H1 (cell line): ENCODE measurements around the gene FAM168B. TPM values are rescaled to one million over a fixed set of nuclear protein-coding genes. Genes with fewer than 3 reads are reported as not detected.

Source experiments
- CTCF ChIA-PET: fragments of 300-600 bp; sonication (Branson Sonifier 250); formaldehyde crosslinking; loops from one replicate; lab custom pipeline; 2021; ENCODE audit not compliant: partially characterized antibody; lab: Charles Lee
- POLR2A ChIA-PET: fragments of 300-600 bp; sonication (Branson Sonifier 250); formaldehyde crosslinking; loops from one replicate; lab custom pipeline; 2021; ENCODE audit warnings: inconsistent platforms; ENCODE audit not compliant: partially characterized antibody; lab: Charles Lee
- DNase-seq, 2 experiments: peaks; one replicate each; pipeline versions ENCODE4 v3.0.0 to v3.0.0-alpha.2; 2010 to 2022; ENCODE audit warnings: low spot score in 2 of 2, low read depth in 1 of 2, mixed read lengths in 1 of 2
- FAIRE-seq: peaks from 2 replicates; lab custom pipeline; 2011; peaks lifted over from hg19 to GRCh38; lab: Jason Lieb, UNC
- H2AFZ ChIP-seq: 2 replicates; pipeline ENCODE4 v1.8.1; 2012; ENCODE audit warnings: low read length, inconsistent platforms
- H2AK5ac ChIP-seq: 2 replicates; pipeline ENCODE4 v1.6.1; 2013; ENCODE audit warnings: low read depth, low read length
- H2BK120ac ChIP-seq: replicated peaks from 2 replicates; pipeline ENCODE3; 2013; ENCODE audit warnings: low read depth, low read length, inconsistent platforms
- H2BK12ac ChIP-seq: 2 replicates; pipeline ENCODE4 v1.6.1; 2013; ENCODE audit warnings: low read depth, low read length
- H2BK15ac ChIP-seq: 2 replicates; pipeline ENCODE4 v1.6.1; 2013; ENCODE audit warnings: low read length
- H2BK20ac ChIP-seq: 2 replicates; pipeline ENCODE4 v1.6.1; 2013; ENCODE audit warnings: low read length
- H2BK5ac ChIP-seq: 2 replicates; pipeline ENCODE4 v1.6.1; 2013; ENCODE audit warnings: low read depth, low read length
- H3K14ac ChIP-seq: 2 replicates; pipeline ENCODE4 v1.6.1; 2013; ENCODE audit warnings: inconsistent platforms; ENCODE audit not compliant: insufficient read length
- H3K18ac ChIP-seq: 2 replicates; pipeline ENCODE4 v1.6.1; 2013; ENCODE audit warnings: low read length; ENCODE audit errors: extremely low read depth
- H3K23ac ChIP-seq: 2 replicates; pipeline ENCODE4 v1.6.1; 2013; ENCODE audit warnings: inconsistent platforms; ENCODE audit not compliant: insufficient read length
- H3K23me2 ChIP-seq: 2 replicates; pipeline ENCODE4 v1.6.1; 2013; ENCODE audit warnings: low read depth, low read length
- H3K27ac ChIP-seq: 2 replicates; pipeline ENCODE4 v1.6.1; 2011; ENCODE audit warnings: low read depth, low read length, inconsistent platforms
- H3K27me3 ChIP-seq, 4 experiments: replicated peaks in 1 of 4; 1 replicate in 1 of 4; 2 replicates in 3 of 4; pipeline versions ENCODE4 v1.6.1 to v1.8.1; 2011 to 2013; ENCODE audit warnings: low read length in 3 of 4, mild to moderate bottlenecking in 3 of 4, inconsistent platforms in 2 of 4, mixed read lengths in 2 of 4, moderate library complexity in 1 of 4; ENCODE audit not compliant: control insufficient read depth in 3 of 4, insufficient read depth in 3 of 4; ENCODE audit errors: extremely low read depth in 1 of 4
- H3K36me3 ChIP-seq, 4 experiments: 2 replicates each; pipeline versions ENCODE4 v1.6.1 to v1.8.1; 2011 to 2013; ENCODE audit warnings: mild to moderate bottlenecking in 4 of 4, low read length in 3 of 4, moderate library complexity in 2 of 4, control low read depth in 1 of 4, inconsistent platforms in 1 of 4; ENCODE audit not compliant: insufficient read depth in 4 of 4, control insufficient read depth in 2 of 4
- H3K4ac ChIP-seq: replicated peaks from 2 replicates; pipeline ENCODE3; 2013; ENCODE audit warnings: low read length, low read depth, mixed read lengths, inconsistent platforms; ENCODE audit not compliant: insufficient read length
- H3K4me1 ChIP-seq, 4 experiments: replicated peaks in 1 of 4; 1 replicate in 1 of 4; 2 replicates in 3 of 4; pipeline versions ENCODE4 v1.6.1 to v1.8.1; 2011 to 2013; ENCODE audit warnings: low read length in 3 of 4, inconsistent platforms in 2 of 4, mixed read lengths in 1 of 4; ENCODE audit not compliant: insufficient read depth in 4 of 4, control insufficient read depth in 3 of 4
- H3K4me2 ChIP-seq, 2 experiments: 2 replicates each; pipeline versions ENCODE4 v1.6.1 to v1.8.1; 2011 to 2013; ENCODE audit warnings: low read depth in 2 of 2, low read length in 2 of 2, control low read depth in 1 of 2, inconsistent platforms in 1 of 2, mild to moderate bottlenecking in 1 of 2; ENCODE audit not compliant: insufficient read depth in 1 of 2
- H3K4me3 ChIP-seq, 4 experiments: fragments of 200-600, 300-600 bp in 1 of 4; sonication (generic), shearing (Covaris generic), sonication (Bioruptor Twin) in 1 of 4; 2 replicates each; pipeline versions ENCODE4 v1.5.1 to v1.8.1; 2011 to 2016; ENCODE audit warnings: low read length in 4 of 4, low read depth in 3 of 4, control low read depth in 2 of 4, inconsistent platforms in 2 of 4, mild to moderate bottlenecking in 2 of 4, mixed read lengths in 1 of 4, moderate library complexity in 1 of 4; ENCODE audit not compliant: insufficient read depth in 2 of 4; ENCODE audit errors: extremely low read depth in 1 of 4
- H3K56ac ChIP-seq: replicated peaks from 2 replicates; pipeline ENCODE3; 2013; ENCODE audit warnings: low read depth, mild to moderate bottlenecking, mixed read lengths, low read length, inconsistent platforms; ENCODE audit not compliant: insufficient read length
- H3K79me1 ChIP-seq: 2 replicates; pipeline ENCODE4 v1.6.1; 2013; ENCODE audit warnings: low read depth, low read length, control low read depth
- H3K79me2 ChIP-seq, 2 experiments: 2 replicates each; pipeline versions ENCODE4 v1.6.1 to v1.8.1; 2012 to 2013; ENCODE audit warnings: low read length in 2 of 2, mild to moderate bottlenecking in 2 of 2, inconsistent platforms in 1 of 2; ENCODE audit not compliant: insufficient read depth in 2 of 2, control insufficient read depth in 1 of 2
- H3K9ac ChIP-seq, 4 experiments: replicated peaks in 1 of 4; 1 replicate in 1 of 4; 2 replicates in 3 of 4; pipeline versions ENCODE4 v1.6.1 to v1.8.1; 2011 to 2013; ENCODE audit warnings: low read depth in 3 of 4, low read length in 3 of 4, control low read depth in 2 of 4, mild to moderate bottlenecking in 2 of 4, moderate library complexity in 2 of 4, inconsistent platforms in 1 of 4; ENCODE audit errors: extremely low read depth in 1 of 4
- H3K9me3 ChIP-seq, 2 experiments: 2 replicates each; pipeline versions ENCODE4 v1.6.1 to v1.8.1; 2012 to 2013; ENCODE audit warnings: mild to moderate bottlenecking in 2 of 2, moderate library complexity in 2 of 2, control low read depth in 1 of 2, inconsistent platforms in 1 of 2, low read depth in 1 of 2, low read length in 1 of 2, mixed read lengths in 1 of 2; ENCODE audit not compliant: insufficient read depth in 2 of 2
- H4K20me1 ChIP-seq, 2 experiments: replicated peaks in 1 of 2; 2 replicates each; pipeline versions ENCODE3 to v1.8.1; 2011 to 2013; ENCODE audit warnings: inconsistent platforms in 2 of 2, low read length in 2 of 2, mild to moderate bottlenecking in 1 of 2; ENCODE audit not compliant: insufficient read depth in 2 of 2, control insufficient read depth in 1 of 2
- H4K5ac ChIP-seq: 2 replicates; pipeline ENCODE4 v1.6.1; 2013; ENCODE audit warnings: low read length, low read depth, mixed read lengths, inconsistent platforms; ENCODE audit not compliant: insufficient read length
- H4K8ac ChIP-seq: 2 replicates; pipeline ENCODE4 v1.8.0; 2013; ENCODE audit warnings: mild to moderate bottlenecking, moderate library complexity, low read length, inconsistent platforms; ENCODE audit not compliant: insufficient read depth; ENCODE audit errors: extremely low read depth
- H4K91ac ChIP-seq: replicated peaks from 2 replicates; pipeline ENCODE3; 2013; ENCODE audit warnings: low read length, mixed read lengths, inconsistent platforms; ENCODE audit not compliant: insufficient read length
- CEBPB ChIP-seq: IDR thresholded peaks from 2 replicates; pipeline ENCODE4 v1.6.1; 2012; ENCODE audit warnings: low read depth, low read length
- EZH2 ChIP-seq: fragments of 200-600 bp; sonication (generic); IDR thresholded peaks from 2 replicates; pipeline ENCODE4 v1.7.1; 2012; ENCODE audit warnings: low read depth, mild to moderate bottlenecking, moderate library complexity, low read length, inconsistent platforms; ENCODE audit not compliant: severe bottlenecking
- JUND ChIP-seq: IDR thresholded peaks from 2 replicates; pipeline ENCODE4 v1.6.1; 2011; ENCODE audit warnings: mild to moderate bottlenecking, improper control_type of control experiment, low read length
- PHF8 ChIP-seq: fragments of 200-600 bp; sonication (generic); conservative IDR thresholded peaks from 2 replicates; pipeline ENCODE4 v1.7.1; 2012; ENCODE audit warnings: low read depth, mild to moderate bottlenecking, inconsistent platforms, low read length, moderate library complexity
- SIX5 ChIP-seq: IDR thresholded peaks from 2 replicates; pipeline ENCODE4 v1.6.1; 2011; ENCODE audit warnings: mild to moderate bottlenecking, low read depth, low read length
- SP4 ChIP-seq: IDR thresholded peaks from 2 replicates; pipeline ENCODE4 v1.6.1; 2012; ENCODE audit warnings: low read length, inconsistent platforms
- SUZ12 ChIP-seq: fragments of 200-600 bp; sonication (generic); IDR thresholded peaks from 2 replicates; pipeline ENCODE4 v1.6.1; 2012; ENCODE audit warnings: mild to moderate bottlenecking, inconsistent platforms, low read length, moderate library complexity, mixed read lengths
- TAF1 ChIP-seq: IDR thresholded peaks from 2 replicates; pipeline ENCODE4 v1.6.1; 2011; ENCODE audit warnings: mild to moderate bottlenecking, low read depth, low read length
- TAF7 ChIP-seq: optimal IDR thresholded peaks from 2 replicates; pipeline ENCODE3; 2011; ENCODE audit warnings: low read depth, mild to moderate bottlenecking, inconsistent platforms, low read length, moderate library complexity, borderline replicate concordance
- TBP ChIP-seq: IDR thresholded peaks from 2 replicates; pipeline ENCODE4 v1.6.1; 2011; ENCODE audit warnings: low read depth, low read length, improper control_type of control experiment
- USF2 ChIP-seq: IDR thresholded peaks from 2 replicates; pipeline ENCODE4 v1.6.1; 2011; ENCODE audit warnings: low read length, improper control_type of control experiment
- ZNF274 ChIP-seq: IDR thresholded peaks from 2 replicates; pipeline ENCODE4 v1.7.0; 2012; ENCODE audit warnings: low read length, borderline replicate concordance; ENCODE audit errors: extremely low read depth
- WGBS, 2 experiments: shearing (Covaris generic) in 1 of 2; methylation state at CpG; one replicate each; pipeline versions ENCODE4 v1.1.6 to v1.1.7; 2013 to 2015; ENCODE audit warnings: low lambda C conversion rate in 2 of 2, mixed read lengths in 2 of 2, inconsistent platforms in 1 of 2, low coverage in 1 of 2, missing lambda C conversion rate in 1 of 2; ENCODE audit not compliant: insufficient replicate concordance in 2 of 2, insufficient coverage in 1 of 2, insufficient read length in 1 of 2; ENCODE audit errors: extremely low coverage in 1 of 2, missing lambda C conversion rate in 1 of 2; 5-methylcytosine and 5-hydroxymethylcytosine counted together
- polyA plus RNA-seq, 7 experiments: library from polyadenylated mRNA; depleted of rRNA in 3 of 7; stranded (reverse) in 5 of 7; unstranded in 2 of 7; fragments of >200 nt in 5 of 7; fragments of 200-250 nt in 2 of 7; gene quantifications; 1 replicate in 5 of 7; 2 replicates in 1 of 7; 4 replicates in 1 of 7; pipeline versions ENCODE4 v1.2.1 to v1.2.3, GENCODE V29; 2011 to 2013; ENCODE audit warnings: missing spikeins in 2 of 7, mixed read lengths in 2 of 7
- total RNA-seq: library from RNA; stranded (reverse); fragmentation: NEBNext Ultra II Directional; extraction: Animal tissue kit (Norgen Biotek cat#: 25700); gene quantifications from 2 replicates; pipeline ENCODE4 v1.2.1, GENCODE V29; 2021

Gene FAM168B
- total and polyA plus RNA-seq, 2 of the 8 experiments (the other 6 are each of a cell fraction or from before 2014, with no cell fraction given): 61.9 to 123 TPM

DNA sequence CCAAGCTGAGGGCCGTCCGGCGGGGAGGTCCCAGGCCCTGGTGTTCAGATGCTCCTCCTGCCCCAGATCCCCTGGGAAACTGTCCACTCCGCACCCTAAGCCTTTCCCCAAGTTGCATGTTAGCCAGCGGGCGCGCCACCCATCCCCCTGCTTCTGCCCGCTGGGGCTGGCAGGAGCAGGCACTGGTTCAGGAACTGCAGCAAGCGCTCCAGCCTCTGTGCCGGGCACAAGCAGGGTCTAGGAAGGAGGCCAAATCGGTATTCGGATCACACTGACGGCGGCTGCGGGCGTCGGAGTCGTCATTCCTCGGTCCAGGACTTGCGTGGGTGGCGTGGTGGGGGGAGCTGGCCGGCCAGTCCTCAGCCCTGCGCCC, 53.7 kb downstream of the FAM168B start:
- no peak overlapping the region for H2BK120ac ChIP-seq
- no peak overlapping the region for H2BK15ac ChIP-seq
- H3K4ac ChIP-seq: no peak overlapping the region
- H3K79me1 ChIP-seq: no peaks in the 10 kb centered on the region
- H2AFZ ChIP-seq: no peak overlapping the region
- no peak overlapping the region for H3K23ac ChIP-seq
- H2BK20ac ChIP-seq: no peak overlapping the region
- H3K9ac ChIP-seq: no peak overlapping the region
- FAIRE-seq (no peak), DNase-seq (no peak)
- no peak overlapping the region for H3K18ac ChIP-seq
- no peaks in the 10 kb centered on the region for H3K79me2 ChIP-seq
- H3K4me1 ChIP-seq: peaks cover 0 to 4% (median 0%) of the 10 kb centered on the region in 4 experiments; a peak in 5 of 7 replicates
- no peak overlapping the region for H3K56ac ChIP-seq
- H2BK5ac ChIP-seq: no peak overlapping the region
- no peaks in the 10 kb centered on the region for H3K9me3 ChIP-seq
- peaks cover 0 to 18% (median 12%) of the 10 kb centered on the region in 4 experiments; a peak in 5 of 7 replicates for H3K27me3 ChIP-seq
- POLR2A ChIA-PET: no interaction called here
- H3K4me2 ChIP-seq: no peak overlapping the region
- no peak overlapping the region for H3K4me3 ChIP-seq
- H4K20me1 ChIP-seq: peaks cover 0 to 3% of the 10 kb centered on the region in 2 experiments
- no peak overlapping the region for H4K8ac ChIP-seq
- WGBS, 2 experiments: 94% methylated on average over 23 of the region's 23 CpGs; no CpG with 5 or more reads in 1 of the 2 experiments
- H2AK5ac ChIP-seq: no peak overlapping the region
- CTCF ChIA-PET: interaction anchor here (2.7 kb wide), 1 partner anchor 20 kb away, joined by 12 read pairs; no protein-coding TSS in a partner anchor
- no peak overlapping the region for H3K14ac ChIP-seq
- H3K27ac ChIP-seq: no peak overlapping the region
- no peak overlapping the region for H4K5ac ChIP-seq
- H3K36me3 ChIP-seq: no peaks in the 10 kb centered on the region; a peak in 1 of 8 replicates
- no peak overlapping the region for H4K91ac ChIP-seq
- no peak overlapping the region for H2BK12ac ChIP-seq
- H3K23me2 ChIP-seq: peaks cover 8% of the 10 kb centered on the region; the same call in 1 of the 2 replicates
- TF ChIP-seq TAF7: no peak
- no peak for TF ChIP-seq SIX5
- no peak for TF ChIP-seq USF2
- no peak for TF ChIP-seq TBP
- no peak for TF ChIP-seq JUND
- no peak for TF ChIP-seq PHF8
- no peak for TF ChIP-seq TAF1
- no peak for TF ChIP-seq CEBPB
- no peak for TF ChIP-seq SUZ12
- TF ChIP-seq ZNF274: no peak
- no peak for TF ChIP-seq SP4
- TF ChIP-seq EZH2: no peak
